HEK293T (cell line): ENCODE data around the gene ARHGAP22.

Source experiments
- CTCF ChIA-PET: fragments of 350-600 bp; formaldehyde crosslinking; extraction: SDS; loops from one replicate; lab custom pipeline; 2021; ENCODE audit warnings: antibody characterized with exemption, inconsistent platforms; lab: Yijun Ruan, JAX
- POLR2A ChIA-PET: fragments of 350-600 bp; formaldehyde crosslinking; extraction: SDS; loops from one replicate; lab custom pipeline; 2020; ENCODE audit warnings: antibody characterized with exemption, inconsistent platforms; lab: Yijun Ruan, JAX
- DNase-seq: peaks from one replicate; pipeline ENCODE4 v3.0.0; 2012; ENCODE audit warnings: mixed read lengths; ENCODE audit errors: extremely low spot score
- ARNT ChIP-seq: fragments of 450-650 bp; IDR thresholded peaks from 2 replicates; pipeline ENCODE4 v1.6.1; 2017; ENCODE audit warnings: mild to moderate bottlenecking
- BHLHE40 ChIP-seq: fragments of 450-650 bp; IDR thresholded peaks from 2 replicates; pipeline ENCODE4 v1.6.1; 2016; ENCODE audit warnings: mild to moderate bottlenecking, moderate library complexity, borderline replicate concordance
- CTBP1 ChIP-seq: fragments of 450-650 bp; IDR thresholded peaks from 2 replicates; pipeline ENCODE4 v1.6.1; 2016; ENCODE audit warnings: borderline replicate concordance
- ELF4 ChIP-seq: fragments of 450-650 bp; IDR thresholded peaks from 2 replicates; pipeline ENCODE4 v1.6.1; 2017; ENCODE audit warnings: antibody characterized with exemption
- FOXA1 ChIP-seq: fragments of 450-650 bp; IDR thresholded peaks from 2 replicates; pipeline ENCODE4 v1.6.1; 2016; ENCODE audit warnings: mild to moderate bottlenecking
- FOXK2 ChIP-seq: fragments of 450-650 bp; IDR thresholded peaks from 2 replicates; pipeline ENCODE4 v1.6.1; 2016; ENCODE audit warnings: mild to moderate bottlenecking
- FOXM1 ChIP-seq: fragments of 450-650 bp; IDR thresholded peaks from 2 replicates; pipeline ENCODE4 v1.6.1; 2017; ENCODE audit warnings: mild to moderate bottlenecking, borderline replicate concordance
- HDGF ChIP-seq: fragments of 450-650 bp; IDR thresholded peaks from 2 replicates; pipeline ENCODE4 v1.6.1; 2017; ENCODE audit warnings: antibody characterized with exemption, borderline replicate concordance
- L3MBTL2 ChIP-seq: fragments of 450-650 bp; conservative IDR thresholded peaks from 2 replicates; pipeline ENCODE4 v1.6.1; 2016; ENCODE audit warnings: mild to moderate bottlenecking
- LEF1 ChIP-seq: fragments of 450-650 bp; IDR thresholded peaks from 2 replicates; pipeline ENCODE4 v1.6.1; 2017; ENCODE audit warnings: mild to moderate bottlenecking, borderline replicate concordance
- NFRKB ChIP-seq: fragments of 450-650 bp; IDR thresholded peaks from 2 replicates; pipeline ENCODE4 v1.6.1; 2016; ENCODE audit warnings: mild to moderate bottlenecking, moderate library complexity
- SP1 ChIP-seq: fragments of 450-650 bp; IDR thresholded peaks from 2 replicates; pipeline ENCODE4 v1.6.1; 2017
- SUZ12 ChIP-seq: fragments of 450-650 bp; IDR thresholded peaks from 2 replicates; pipeline ENCODE4 v1.6.1; 2016; ENCODE audit warnings: mild to moderate bottlenecking
- TARDBP ChIP-seq: fragments of 450-650 bp; IDR thresholded peaks from 2 replicates; pipeline ENCODE4 v1.6.1; 2016
- ZNF384 ChIP-seq: fragments of 450-650 bp; IDR thresholded peaks from 2 replicates; pipeline ENCODE4 v1.6.1; 2016
- TF ChIP-seq, protein P1 (sequence below): fragments of 450-650 bp; IDR thresholded peaks from 2 replicates; pipeline ENCODE4 v1.6.1; 2016

The ARHGAP22 gene

GRCh38 chr10:48501787-48502771, 102.8 kb downstream of the ARHGAP22 start:
- ChIA-PET POLR2A (no interaction called here), CTCF (interaction anchor here (0.9 kb wide), 1 partner anchor 14 kb away, joined by 3 read pairs; no protein-coding TSS in a partner anchor)
- DNase-seq: no peak

GRCh38 chr10:48501226-48501625, 103.6 kb downstream of the ARHGAP22 start:
- ChIA-PET POLR2A (no interaction called here), CTCF (interaction anchor here (0.9 kb wide), 1 partner anchor 13 kb away, joined by 3 read pairs; no protein-coding TSS in a partner anchor)
- no peak for DNase-seq
- TF ChIP-seq SUZ12: no peak
- TF ChIP-seq, protein P1, sequence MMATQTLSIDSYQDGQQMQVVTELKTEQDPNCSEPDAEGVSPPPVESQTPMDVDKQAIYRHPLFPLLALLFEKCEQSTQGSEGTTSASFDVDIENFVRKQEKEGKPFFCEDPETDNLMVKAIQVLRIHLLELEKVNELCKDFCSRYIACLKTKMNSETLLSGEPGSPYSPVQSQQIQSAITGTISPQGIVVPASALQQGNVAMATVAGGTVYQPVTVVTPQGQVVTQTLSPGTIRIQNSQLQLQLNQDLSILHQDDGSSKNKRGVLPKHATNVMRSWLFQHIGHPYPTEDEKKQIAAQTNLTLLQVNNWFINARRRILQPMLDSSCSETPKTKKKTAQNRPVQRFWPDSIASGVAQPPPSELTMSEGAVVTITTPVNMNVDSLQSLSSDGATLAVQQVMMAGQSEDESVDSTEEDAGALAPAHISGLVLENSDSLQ: no peak
- TF ChIP-seq CTBP1: no peak
- no peak for TF ChIP-seq FOXM1
- no peak for TF ChIP-seq L3MBTL2
- TF ChIP-seq BHLHE40: no peak
- no peak for TF ChIP-seq ARNT
- TF ChIP-seq FOXK2: no peak
- no peak for TF ChIP-seq ELF4
- no peak for TF ChIP-seq ZNF384
- no peak for TF ChIP-seq TARDBP
- TF ChIP-seq FOXA1: no peak
- no peak for TF ChIP-seq SP1
- TF ChIP-seq HDGF: no peak

More at GRCh38 chr10:48501787-48502771, 102.8 kb downstream of the ARHGAP22 start:
- TF ChIP-seq ARNT: no peak
- TF ChIP-seq SP1: no peak
- no peak for TF ChIP-seq LEF1
- no peak for TF ChIP-seq FOXA1
- no peak for TF ChIP-seq ELF4
- no peak for TF ChIP-seq FOXM1
- no peak for TF ChIP-seq NFRKB
- TF ChIP-seq BHLHE40: no peak
- no peak for TF ChIP-seq ZNF384
- no peak for TF ChIP-seq SUZ12
- TF ChIP-seq, protein P1: no peak
- TF ChIP-seq L3MBTL2: no peak
- TF ChIP-seq CTBP1: no peak
- no peak for TF ChIP-seq FOXK2
- no peak for TF ChIP-seq TARDBP
- no peak for TF ChIP-seq HDGF

- CTCF ChIA-PET: no interaction called here
- TF ChIP-seq ARNT (no peak), L3MBTL2 (no peak), TARDBP (no peak), CTBP1 (no peak), ZNF384 (no peak), LEF1 (no peak), ELF4 (no peak), BHLHE40 (no peak), SP1 (no peak), FOXA1 (no peak)
- TF ChIP-seq, protein P1: no peak
- POLR2A ChIA-PET: no interaction called here
- no peak for DNase-seq
Observed at GRCh38 chr10:48500771-48501170, 104.1 kb downstream of the ARHGAP22 start.

GRCh38 chr10:48498940-48499510, 105.8 kb downstream of the ARHGAP22 start:
- ChIA-PET POLR2A (no interaction called here), CTCF (no interaction called here)
- TF ChIP-seq ARNT (no peak), L3MBTL2 (no peak), LEF1 (no peak), BHLHE40 (no peak), FOXK2 (no peak), HDGF (no peak)
- TF ChIP-seq, protein P1: no peak
- no peak for DNase-seq
